Duodenal mucosa (tissue), 2 donors: Measurements from ENCODE around the gene TEF.
"Not testable (repeated sequence)": the region's sequence is repeated elsewhere in the genome, so short reads cannot be mapped to it uniquely, and the experiment has no call there.

Source experiments
- H3K27ac ChIP-seq: one replicate; pipeline ENCODE4 v1.7.0; 2013; ENCODE audit warnings: low read depth, low read length
- H3K27me3 ChIP-seq, 2 donors: one replicate each; pipeline ENCODE4 v1.7.0; 2013; ENCODE audit warnings: low read length in 2 of 2, control low read depth in 1 of 2; ENCODE audit not compliant: insufficient read depth in 2 of 2, control insufficient read depth in 1 of 2
- H3K36me3 ChIP-seq, 2 donors: one replicate each; pipeline ENCODE4 v1.7.0; 2013; ENCODE audit warnings: low read length in 2 of 2, control low read depth in 1 of 2; ENCODE audit not compliant: insufficient read depth in 2 of 2, control insufficient read depth in 1 of 2
- H3K4me1 ChIP-seq, 2 donors: one replicate each; pipeline ENCODE4 v1.7.0; 2013; ENCODE audit warnings: low read length in 2 of 2, control low read depth in 1 of 2; ENCODE audit not compliant: insufficient read depth in 2 of 2, control insufficient read depth in 1 of 2
- H3K4me3 ChIP-seq, 2 donors: one replicate each; pipeline ENCODE4 v1.7.0; 2013; ENCODE audit warnings: low read length in 2 of 2, low read depth in 1 of 2
- H3K9ac ChIP-seq, 2 donors: one replicate each; pipeline ENCODE4 v1.7.0; 2013; ENCODE audit warnings: low read length in 2 of 2, low read depth in 1 of 2
- H3K9me3 ChIP-seq, 2 donors: one replicate each; pipeline ENCODE4 v1.7.0; 2013; ENCODE audit warnings: low read length in 2 of 2, control low read depth in 1 of 2; ENCODE audit not compliant: control insufficient read depth in 1 of 2

TEF gene

DNA sequence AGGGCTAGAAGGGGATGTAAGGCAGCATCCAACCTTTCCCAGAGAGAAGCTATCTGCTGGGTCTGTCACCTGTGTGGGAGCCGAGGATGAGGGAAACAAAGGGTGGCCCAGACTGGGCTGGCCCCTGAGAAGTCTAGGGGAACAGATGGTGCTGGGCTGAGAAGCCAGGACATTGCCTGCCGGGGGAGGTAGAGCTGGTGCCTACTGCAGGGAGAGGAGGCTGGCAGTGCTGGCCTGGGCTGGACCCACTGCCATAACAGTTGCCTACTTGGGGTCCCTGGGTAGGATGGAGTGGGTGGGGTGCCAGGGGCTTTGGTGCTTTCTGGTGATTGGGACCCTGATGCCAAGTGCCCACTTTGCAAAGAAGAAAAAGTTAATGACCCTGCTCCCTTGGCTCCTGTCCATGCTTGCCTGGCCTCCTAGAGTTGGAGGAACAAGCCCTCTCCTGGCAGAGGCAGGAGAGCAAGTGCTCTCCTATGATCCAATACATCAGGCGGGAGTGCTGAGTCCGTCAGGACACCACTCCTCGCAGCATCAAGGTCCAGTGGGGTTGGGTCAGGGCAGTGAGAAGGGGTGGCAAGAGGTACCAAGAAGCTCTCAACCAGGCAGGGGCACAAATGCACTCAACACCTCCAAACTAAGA, 52.7 kb downstream of the TEF start:
- not testable (repeated sequence) for H3K9me3 ChIP-seq, H3K9ac ChIP-seq, H3K27ac ChIP-seq, H3K4me3 ChIP-seq, H3K4me1 ChIP-seq, H3K27me3 ChIP-seq
- H3K36me3 ChIP-seq = peaks cover 29 to 53% of the 10 kb centered on the region in 2 donors

GRCh38 chr22:41435560-41435959, 53.8 kb downstream of the TEF start:
- H3K27me3 ChIP-seq = no peaks in the 10 kb centered on the region
- no peak overlapping the region for H3K9ac ChIP-seq
- H3K27ac ChIP-seq = no peak overlapping the region
- H3K9me3 ChIP-seq = no peaks in the 10 kb centered on the region
- H3K4me1 ChIP-seq = peaks cover 0 to 6% of the 10 kb centered on the region in 2 donors
- H3K4me3 ChIP-seq = no peak overlapping the region
- H3K36me3 ChIP-seq = peaks cover 32 to 55% of the 10 kb centered on the region in 2 donors

GRCh38 chr22:41436322-41437113, 54.8 kb downstream of the TEF start:
- Histone ChIP-seq H3K36me3 (peaks cover 32 to 57% of the 10 kb centered on the region in 2 donors), H3K4me1 (peaks cover 0 to 6% of the 10 kb centered on the region in 2 donors), H3K27ac (no peak overlapping the region), H3K9me3 (no peaks in the 10 kb centered on the region), H3K27me3 (no peaks in the 10 kb centered on the region), H3K9ac (no peak overlapping the region), H3K4me3 (no peak overlapping the region)

DNA sequence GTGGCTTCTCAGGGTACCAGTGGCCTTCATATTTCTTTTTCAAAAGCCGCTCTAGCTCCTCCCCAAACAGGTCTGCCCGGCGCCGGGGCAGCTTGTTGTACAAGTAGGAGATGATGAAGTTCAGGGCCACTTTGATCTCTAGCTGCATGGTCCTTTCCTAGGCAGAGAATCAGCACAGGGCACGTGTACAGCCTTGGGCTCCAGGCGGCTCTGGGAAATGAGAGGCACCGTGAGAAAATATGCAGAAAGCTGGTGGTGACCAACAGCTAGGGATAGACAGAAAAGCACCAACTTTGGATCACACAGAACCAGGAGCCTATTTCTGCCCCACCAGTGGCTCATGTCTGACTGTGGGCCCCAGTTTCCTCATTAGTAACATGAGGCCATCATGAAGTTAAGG, 55.5 kb downstream of the TEF start:
- Histone ChIP-seq H3K36me3 (peaks cover 32 to 56% of the 10 kb centered on the region in 2 donors), H3K27ac (no peak overlapping the region), H3K4me3 (no peak overlapping the region), H3K4me1 (peaks cover 2 to 8% of the 10 kb centered on the region in 2 donors), H3K27me3 (no peaks in the 10 kb centered on the region), H3K9ac (no peak overlapping the region), H3K9me3 (no peaks in the 10 kb centered on the region)

DNA sequence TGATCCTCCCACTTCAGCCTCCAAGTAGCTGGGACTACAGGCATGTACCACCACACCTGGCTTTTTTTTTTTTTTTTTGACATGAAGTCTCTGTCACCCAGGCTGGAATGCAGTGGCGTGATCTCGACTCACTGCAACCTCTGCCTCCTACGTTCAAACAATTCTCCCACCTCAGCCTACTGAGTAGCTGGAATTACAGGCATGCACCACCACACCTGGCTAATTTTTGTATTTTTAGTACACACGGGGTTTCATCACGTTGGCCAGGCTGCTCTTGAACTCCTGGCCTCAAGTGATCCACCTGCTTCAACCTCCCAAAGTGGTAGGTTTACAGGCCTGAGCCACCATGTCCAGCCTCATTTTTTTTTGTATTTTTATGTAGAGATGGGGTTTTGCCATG, 58.8 kb downstream of the TEF start:
- H3K27ac ChIP-seq, H3K4me3 ChIP-seq, H3K27me3 ChIP-seq, H3K9ac ChIP-seq, H3K9me3 ChIP-seq: not testable (repeated sequence)
- Histone ChIP-seq H3K36me3 (peaks cover 30 to 45% of the 10 kb centered on the region in 2 donors), H3K4me1 (peaks cover 16 to 18% of the 10 kb centered on the region in 2 donors)

- Histone ChIP-seq H3K9ac (no peak overlapping the region), H3K27ac (no peak overlapping the region), H3K4me1 (peaks cover 15 to 18% of the 10 kb centered on the region in 2 donors), H3K36me3 (peaks cover 14 to 27% of the 10 kb centered on the region in 2 donors), H3K4me3 (no peak overlapping the region), H3K9me3 (no peaks in the 10 kb centered on the region), H3K27me3 (no peaks in the 10 kb centered on the region)
Observed at GRCh38 chr22:41442240-41442792, 60.6 kb downstream of the TEF start.

DNA sequence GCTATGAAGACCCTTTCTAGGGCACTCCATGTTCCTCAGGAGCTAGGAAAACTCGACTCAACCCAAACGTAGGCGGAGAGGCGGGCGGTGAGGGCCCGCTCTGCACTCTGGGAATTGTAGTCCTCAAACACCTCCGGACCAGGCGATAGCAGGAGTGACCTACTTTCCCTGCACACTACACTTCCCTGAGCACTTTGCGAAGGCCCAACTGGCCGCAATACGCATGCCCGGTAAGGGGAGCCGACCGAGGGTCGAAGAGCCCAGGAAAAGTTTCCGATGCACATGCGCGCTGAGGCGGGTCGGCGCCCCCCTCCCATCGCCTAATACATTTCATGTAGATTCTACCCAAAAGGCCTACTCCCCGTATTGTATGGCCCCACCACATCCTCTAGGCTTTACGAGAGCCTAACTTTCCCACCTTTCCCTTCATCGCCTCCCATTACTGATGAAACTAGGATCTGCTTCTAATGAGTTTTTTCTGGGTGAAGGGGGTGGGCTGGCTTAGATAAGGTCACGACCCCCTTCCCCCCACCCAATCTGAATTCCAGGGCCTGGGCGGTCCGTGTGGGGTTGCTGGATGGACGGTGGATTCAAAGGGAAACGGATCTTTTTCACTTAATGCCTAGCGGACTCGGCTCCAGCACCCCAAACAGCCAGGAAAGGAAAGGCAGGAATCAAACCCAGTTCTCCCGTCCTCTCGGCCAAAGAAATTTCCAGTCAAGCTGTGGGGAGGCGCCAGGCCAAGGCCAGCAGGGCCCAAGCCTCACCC, 62.8 kb downstream of the TEF start:
- Histone ChIP-seq H3K4me1 (peaks cover 22 to 23% of the 10 kb centered on the region in 2 donors), H3K27me3 (no peaks in the 10 kb centered on the region), H3K36me3 (peaks cover 8 to 20% of the 10 kb centered on the region in 2 donors), H3K9me3 (no peaks in the 10 kb centered on the region), H3K9ac (peak overlapping the region; percentile 91 to 96), H3K27ac (peak overlapping the region; percentile 94), H3K4me3 (peak overlapping the region; percentile 96 to 97)

DNA sequence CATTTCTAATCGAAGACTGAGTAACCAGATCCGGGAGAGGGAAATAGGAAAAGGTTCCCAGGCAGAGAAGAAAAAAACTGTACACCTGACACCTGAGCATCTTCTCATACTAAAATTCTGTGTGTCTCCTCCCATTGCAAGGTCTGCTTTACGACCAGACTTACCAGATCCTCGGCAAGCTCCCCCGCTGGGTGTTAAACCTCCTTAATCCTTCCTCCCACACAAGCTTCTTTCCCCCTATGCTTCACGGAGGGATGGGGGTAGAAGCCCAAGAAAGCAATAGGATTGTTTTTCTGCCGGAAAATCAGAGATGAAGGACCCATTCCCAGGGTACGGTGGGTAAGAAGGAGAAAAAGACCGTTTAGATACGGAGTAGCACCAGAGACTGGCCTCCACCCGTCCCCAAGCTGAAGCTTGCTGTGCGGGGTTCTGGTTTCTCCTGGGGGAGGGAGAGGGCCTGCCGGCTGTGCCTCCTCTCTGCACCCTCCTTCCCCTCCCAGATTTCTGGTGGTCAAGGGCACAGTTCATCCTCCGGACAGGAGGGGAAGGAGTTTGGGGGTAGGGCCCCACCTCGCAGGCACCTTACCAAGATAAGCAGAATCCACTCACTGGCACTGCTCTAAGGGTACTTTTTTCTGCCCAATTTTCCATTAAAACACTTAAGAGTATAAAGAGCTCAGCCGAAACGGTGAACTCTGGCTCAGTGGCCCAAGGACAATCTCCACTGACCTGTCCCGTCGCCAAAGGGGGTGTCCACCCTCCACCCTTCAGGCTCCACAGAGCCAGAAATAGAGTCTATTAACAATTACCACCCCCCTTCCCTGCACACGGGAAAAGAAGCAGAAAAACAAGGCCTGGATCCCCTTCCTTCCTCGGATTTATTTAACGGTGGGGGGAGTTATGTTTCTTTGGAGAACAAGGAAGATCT, 63.7 kb downstream of the TEF start:
- H3K27me3 ChIP-seq = no peaks in the 10 kb centered on the region
- no peaks in the 10 kb centered on the region for H3K9me3 ChIP-seq
- H3K27ac ChIP-seq = peak overlapping the region; percentile 94
- H3K4me1 ChIP-seq = peaks cover 22 to 23% of the 10 kb centered on the region in 2 donors
- H3K36me3 ChIP-seq = peaks cover 5 to 20% of the 10 kb centered on the region in 2 donors
- peak overlapping the region; percentile 96 to 97 for H3K4me3 ChIP-seq
- peak overlapping the region; percentile 91 to 96 for H3K9ac ChIP-seq

GRCh38 chr22:41446057-41446501, 64.3 kb downstream of the TEF start:
- Histone ChIP-seq H3K4me1 (peaks cover 22 to 23% of the 10 kb centered on the region in 2 donors), H3K27ac (peak overlapping the region; percentile 94), H3K9me3 (no peaks in the 10 kb centered on the region), H3K9ac (peak overlapping the region; percentile 91 to 96), H3K27me3 (no peaks in the 10 kb centered on the region), H3K4me3 (peak overlapping the region; percentile 96 to 97), H3K36me3 (peaks cover 5 to 15% of the 10 kb centered on the region in 2 donors)
